A549 (cell line): ENCODE data around the gene KEAP1.

Experiments used
- BHLHE40 ChIP-seq: IDR thresholded peaks from 2 replicates; pipeline ENCODE4 v1.6.1; 2012; ENCODE audit warnings: low read depth, low read length, inconsistent platforms
- CBX8 ChIP-seq: fragments of 200-600 bp; sonication (generic); IDR thresholded peaks from 2 replicates; pipeline ENCODE4 v1.6.1; 2016
- CEBPB ChIP-seq, 2 experiments: fragments of >200 bp in 1 of 2; sonication (Bioruptor Twin) in 1 of 2; formaldehyde crosslinking in 1 of 2; IDR thresholded peaks; 2 replicates each; pipeline ENCODE4 v1.6.1; 2012 to 2016
- EP300 ChIP-seq, 2 experiments: fragments of >200 bp; sonication (Bioruptor Twin); formaldehyde crosslinking; IDR thresholded peaks; 2 replicates in 1 of 2; 3 replicates in 1 of 2; pipeline ENCODE4 v1.6.1; 2016 to 2017
- MAFK ChIP-seq: fragments of 450-650 bp; IDR thresholded peaks from 2 replicates; pipeline ENCODE4 v1.6.1; 2014; ENCODE audit not compliant: partially characterized antibody
- POLR2A ChIP-seq: IDR thresholded peaks from 2 replicates; pipeline ENCODE4 v1.6.1; 2012; ENCODE audit warnings: mild to moderate bottlenecking, low read length
- RARB ChIP-seq: fragments of 250-450 bp; sonication (Bioruptor Pico); IDR thresholded peaks from 2 replicates; pipeline ENCODE4 v1.8.0; 2021; ENCODE audit warnings: mild to moderate bottlenecking, moderate library complexity
- RFX5 ChIP-seq: fragments of 450-650 bp; IDR thresholded peaks from 2 replicates; pipeline ENCODE4 v1.7.1; 2014; ENCODE audit warnings: antibody characterized with exemption, mild to moderate bottlenecking, moderate library complexity
- SREBF2 ChIP-seq: fragments of 450-650 bp; IDR thresholded peaks from 2 replicates; pipeline ENCODE4 v1.6.1; 2014; ENCODE audit warnings: mild to moderate bottlenecking, moderate library complexity
- TF ChIP-seq, protein P1 (sequence below): fragments of >200 bp; sonication (Bioruptor Twin); formaldehyde crosslinking; IDR thresholded peaks from 3 replicates; pipeline ENCODE4 v1.5.1; 2016
- TF ChIP-seq, protein P2 (sequence below): fragments of 200-600 bp; sonication (generic); IDR thresholded peaks from 2 replicates; pipeline ENCODE4 v1.6.1; 2016; ENCODE audit warnings: antibody characterized with exemption, mild to moderate bottlenecking, moderate library complexity
- TF ChIP-seq, protein P3 (sequence below): IDR thresholded peaks from 2 replicates; pipeline ENCODE4 v1.6.1; 2012

DNA sequence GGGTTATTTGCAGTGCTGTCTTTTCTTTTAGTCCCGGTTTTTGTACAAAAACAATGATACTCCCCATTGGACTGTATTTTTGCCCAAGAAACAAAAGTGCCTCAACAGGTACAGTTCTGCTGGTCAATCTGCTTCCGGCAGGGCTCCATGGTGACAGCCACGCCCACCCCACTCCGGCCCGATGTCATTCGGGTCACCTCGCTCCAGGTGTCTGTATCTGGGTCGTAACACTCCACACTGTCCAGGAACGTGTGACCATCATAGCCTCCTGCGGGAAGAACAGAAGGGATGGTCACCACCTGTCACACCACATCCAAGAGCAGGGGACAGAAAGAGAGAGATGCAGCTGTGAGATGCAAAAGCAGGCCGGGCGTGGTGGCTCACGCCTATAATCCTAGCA is 16.6 kb downstream of the KEAP1 start:
- TF ChIP-seq RARB (CRISPR knock-in tag) (no peak), EP300 (IDR thresholded peaks at IDR 0.05) (no peak), RFX5 (no peak), POLR2A (no peak), MAFK (no peak), CEBPB (IDR thresholded peaks at IDR 0.05) (no peak), CBX8 (no peak), SREBF2 (no peak), BHLHE40 (no peak)
- TF ChIP-seq, protein P1, sequence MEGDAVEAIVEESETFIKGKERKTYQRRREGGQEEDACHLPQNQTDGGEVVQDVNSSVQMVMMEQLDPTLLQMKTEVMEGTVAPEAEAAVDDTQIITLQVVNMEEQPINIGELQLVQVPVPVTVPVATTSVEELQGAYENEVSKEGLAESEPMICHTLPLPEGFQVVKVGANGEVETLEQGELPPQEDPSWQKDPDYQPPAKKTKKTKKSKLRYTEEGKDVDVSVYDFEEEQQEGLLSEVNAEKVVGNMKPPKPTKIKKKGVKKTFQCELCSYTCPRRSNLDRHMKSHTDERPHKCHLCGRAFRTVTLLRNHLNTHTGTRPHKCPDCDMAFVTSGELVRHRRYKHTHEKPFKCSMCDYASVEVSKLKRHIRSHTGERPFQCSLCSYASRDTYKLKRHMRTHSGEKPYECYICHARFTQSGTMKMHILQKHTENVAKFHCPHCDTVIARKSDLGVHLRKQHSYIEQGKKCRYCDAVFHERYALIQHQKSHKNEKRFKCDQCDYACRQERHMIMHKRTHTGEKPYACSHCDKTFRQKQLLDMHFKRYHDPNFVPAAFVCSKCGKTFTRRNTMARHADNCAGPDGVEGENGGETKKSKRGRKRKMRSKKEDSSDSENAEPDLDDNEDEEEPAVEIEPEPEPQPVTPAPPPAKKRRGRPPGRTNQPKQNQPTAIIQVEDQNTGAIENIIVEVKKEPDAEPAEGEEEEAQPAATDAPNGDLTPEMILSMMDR, result no peak
- TF ChIP-seq, protein P2, sequence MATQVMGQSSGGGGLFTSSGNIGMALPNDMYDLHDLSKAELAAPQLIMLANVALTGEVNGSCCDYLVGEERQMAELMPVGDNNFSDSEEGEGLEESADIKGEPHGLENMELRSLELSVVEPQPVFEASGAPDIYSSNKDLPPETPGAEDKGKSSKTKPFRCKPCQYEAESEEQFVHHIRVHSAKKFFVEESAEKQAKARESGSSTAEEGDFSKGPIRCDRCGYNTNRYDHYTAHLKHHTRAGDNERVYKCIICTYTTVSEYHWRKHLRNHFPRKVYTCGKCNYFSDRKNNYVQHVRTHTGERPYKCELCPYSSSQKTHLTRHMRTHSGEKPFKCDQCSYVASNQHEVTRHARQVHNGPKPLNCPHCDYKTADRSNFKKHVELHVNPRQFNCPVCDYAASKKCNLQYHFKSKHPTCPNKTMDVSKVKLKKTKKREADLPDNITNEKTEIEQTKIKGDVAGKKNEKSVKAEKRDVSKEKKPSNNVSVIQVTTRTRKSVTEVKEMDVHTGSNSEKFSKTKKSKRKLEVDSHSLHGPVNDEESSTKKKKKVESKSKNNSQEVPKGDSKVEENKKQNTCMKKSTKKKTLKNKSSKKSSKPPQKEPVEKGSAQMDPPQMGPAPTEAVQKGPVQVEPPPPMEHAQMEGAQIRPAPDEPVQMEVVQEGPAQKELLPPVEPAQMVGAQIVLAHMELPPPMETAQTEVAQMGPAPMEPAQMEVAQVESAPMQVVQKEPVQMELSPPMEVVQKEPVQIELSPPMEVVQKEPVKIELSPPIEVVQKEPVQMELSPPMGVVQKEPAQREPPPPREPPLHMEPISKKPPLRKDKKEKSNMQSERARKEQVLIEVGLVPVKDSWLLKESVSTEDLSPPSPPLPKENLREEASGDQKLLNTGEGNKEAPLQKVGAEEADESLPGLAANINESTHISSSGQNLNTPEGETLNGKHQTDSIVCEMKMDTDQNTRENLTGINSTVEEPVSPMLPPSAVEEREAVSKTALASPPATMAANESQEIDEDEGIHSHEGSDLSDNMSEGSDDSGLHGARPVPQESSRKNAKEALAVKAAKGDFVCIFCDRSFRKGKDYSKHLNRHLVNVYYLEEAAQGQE, result no peak
- TF ChIP-seq, protein P3, sequence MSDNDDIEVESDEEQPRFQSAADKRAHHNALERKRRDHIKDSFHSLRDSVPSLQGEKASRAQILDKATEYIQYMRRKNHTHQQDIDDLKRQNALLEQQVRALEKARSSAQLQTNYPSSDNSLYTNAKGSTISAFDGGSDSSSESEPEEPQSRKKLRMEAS, result no peak
